Measurements from ENCODE around the gene THAP4.

- TF ChIP-seq POLR2A (IDR thresholded peaks at IDR 0.05; ENCODE audit: low read depth, low read length) = no peak
- no peak for TF ChIP-seq USF2 (IDR thresholded peaks at IDR 0.05; ENCODE audit: low read depth, low read length)
- no peak for TF ChIP-seq CTCF (conservative IDR thresholded peaks at IDR 0.05; ENCODE audit: low read depth, low read length)
- TF ChIP-seq CEBPB (IDR thresholded peaks at IDR 0.05; ENCODE audit: low read depth, low read length) = no peak
- no peak for TF ChIP-seq MXI1 (IDR thresholded peaks at IDR 0.05; ENCODE audit: borderline replicate concordance, low read depth, low read length)
- TF ChIP-seq MAZ (IDR thresholded peaks at IDR 0.05; ENCODE audit: borderline replicate concordance, low read depth, low read length) = no peak
- TF ChIP-seq SMC3 (IDR thresholded peaks at IDR 0.05; ENCODE audit: low read depth, low read length) = no peak
These were observed 83.5 kb downstream of the THAP4 start for GRCh38 chr2:241553512-241553830.
